Liver (tissue), 3 donors: ENCODE data around the gene APP.

Source experiments
- GABPA ChIP-seq, 2 donors: IDR thresholded peaks in 1 of 2; conservative IDR thresholded peaks in 1 of 2; 2 replicates each; pipeline ENCODE4 v1.6.1; 2016; ENCODE audit warnings: antibody characterized with exemption in 2 of 2, mild to moderate bottlenecking in 1 of 2, moderate library complexity in 1 of 2
- REST ChIP-seq: IDR thresholded peaks from 2 replicates; pipeline ENCODE4 v1.6.1; 2016; ENCODE audit warnings: antibody characterized with exemption, mild to moderate bottlenecking
- TF ChIP-seq, protein P1 (sequence below): fragments of 150-350 bp; IDR thresholded peaks from 2 replicates; pipeline ENCODE4 v1.5.1; 2017; ENCODE audit warnings: improper control_type of control experiment, low read depth, low read length; ENCODE audit not compliant: missing input control
- donor health status: healthy.
- donor health status: healthy.

DNA sequence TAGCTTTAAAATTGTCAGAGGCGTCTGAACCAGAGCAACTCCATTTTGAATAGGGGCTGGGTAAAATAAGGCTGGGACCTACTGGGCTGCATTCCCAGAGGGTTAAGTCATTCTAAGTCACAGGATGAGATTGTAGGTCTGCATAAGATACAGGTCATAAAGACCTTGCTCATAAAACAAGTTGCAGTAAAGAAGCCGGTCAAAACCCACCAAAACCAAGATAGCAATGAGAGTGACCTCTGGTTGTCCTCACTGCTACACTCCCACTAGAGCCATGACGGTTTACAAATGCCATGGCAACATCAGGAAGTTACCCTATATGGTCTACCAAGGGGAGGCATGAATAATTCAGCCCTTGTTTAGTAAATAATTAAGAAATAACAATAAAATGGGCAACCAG lies 292.2 kb downstream of the APP start:
- TF ChIP-seq GABPA (IDR thresholded peaks at IDR 0.05 in 1 of 2, conservative IDR thresholded peaks at IDR 0.05 in 1 of 2) (no peak), REST (no peak)
- TF ChIP-seq, protein P1, sequence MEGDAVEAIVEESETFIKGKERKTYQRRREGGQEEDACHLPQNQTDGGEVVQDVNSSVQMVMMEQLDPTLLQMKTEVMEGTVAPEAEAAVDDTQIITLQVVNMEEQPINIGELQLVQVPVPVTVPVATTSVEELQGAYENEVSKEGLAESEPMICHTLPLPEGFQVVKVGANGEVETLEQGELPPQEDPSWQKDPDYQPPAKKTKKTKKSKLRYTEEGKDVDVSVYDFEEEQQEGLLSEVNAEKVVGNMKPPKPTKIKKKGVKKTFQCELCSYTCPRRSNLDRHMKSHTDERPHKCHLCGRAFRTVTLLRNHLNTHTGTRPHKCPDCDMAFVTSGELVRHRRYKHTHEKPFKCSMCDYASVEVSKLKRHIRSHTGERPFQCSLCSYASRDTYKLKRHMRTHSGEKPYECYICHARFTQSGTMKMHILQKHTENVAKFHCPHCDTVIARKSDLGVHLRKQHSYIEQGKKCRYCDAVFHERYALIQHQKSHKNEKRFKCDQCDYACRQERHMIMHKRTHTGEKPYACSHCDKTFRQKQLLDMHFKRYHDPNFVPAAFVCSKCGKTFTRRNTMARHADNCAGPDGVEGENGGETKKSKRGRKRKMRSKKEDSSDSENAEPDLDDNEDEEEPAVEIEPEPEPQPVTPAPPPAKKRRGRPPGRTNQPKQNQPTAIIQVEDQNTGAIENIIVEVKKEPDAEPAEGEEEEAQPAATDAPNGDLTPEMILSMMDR: no peak
